HEK293T (cell line): ENCODE data around the gene TSKS.

Source experiments
- CTCF ChIA-PET: fragments of 350-600 bp; formaldehyde crosslinking; extraction: SDS; loops from one replicate; lab custom pipeline; 2021; ENCODE audit warnings: antibody characterized with exemption, inconsistent platforms; lab: Yijun Ruan, JAX
- POLR2A ChIA-PET: fragments of 350-600 bp; formaldehyde crosslinking; extraction: SDS; loops from one replicate; lab custom pipeline; 2020; ENCODE audit warnings: antibody characterized with exemption, inconsistent platforms; lab: Yijun Ruan, JAX
- DNase-seq: peaks from one replicate; pipeline ENCODE4 v3.0.0; 2012; ENCODE audit warnings: mixed read lengths; ENCODE audit errors: extremely low spot score
- ARNT ChIP-seq: fragments of 450-650 bp; IDR thresholded peaks from 2 replicates; pipeline ENCODE4 v1.6.1; 2017; ENCODE audit warnings: mild to moderate bottlenecking
- BHLHE40 ChIP-seq: fragments of 450-650 bp; IDR thresholded peaks from 2 replicates; pipeline ENCODE4 v1.6.1; 2016; ENCODE audit warnings: mild to moderate bottlenecking, moderate library complexity, borderline replicate concordance
- CTBP1 ChIP-seq: fragments of 450-650 bp; IDR thresholded peaks from 2 replicates; pipeline ENCODE4 v1.6.1; 2016; ENCODE audit warnings: borderline replicate concordance
- ELF4 ChIP-seq: fragments of 450-650 bp; IDR thresholded peaks from 2 replicates; pipeline ENCODE4 v1.6.1; 2017; ENCODE audit warnings: antibody characterized with exemption
- FOXA1 ChIP-seq: fragments of 450-650 bp; IDR thresholded peaks from 2 replicates; pipeline ENCODE4 v1.6.1; 2016; ENCODE audit warnings: mild to moderate bottlenecking
- FOXK2 ChIP-seq: fragments of 450-650 bp; IDR thresholded peaks from 2 replicates; pipeline ENCODE4 v1.6.1; 2016; ENCODE audit warnings: mild to moderate bottlenecking
- FOXM1 ChIP-seq: fragments of 450-650 bp; IDR thresholded peaks from 2 replicates; pipeline ENCODE4 v1.6.1; 2017; ENCODE audit warnings: mild to moderate bottlenecking, borderline replicate concordance
- HDGF ChIP-seq: fragments of 450-650 bp; IDR thresholded peaks from 2 replicates; pipeline ENCODE4 v1.6.1; 2017; ENCODE audit warnings: antibody characterized with exemption, borderline replicate concordance
- L3MBTL2 ChIP-seq: fragments of 450-650 bp; conservative IDR thresholded peaks from 2 replicates; pipeline ENCODE4 v1.6.1; 2016; ENCODE audit warnings: mild to moderate bottlenecking
- LEF1 ChIP-seq: fragments of 450-650 bp; IDR thresholded peaks from 2 replicates; pipeline ENCODE4 v1.6.1; 2017; ENCODE audit warnings: mild to moderate bottlenecking, borderline replicate concordance
- NFRKB ChIP-seq: fragments of 450-650 bp; IDR thresholded peaks from 2 replicates; pipeline ENCODE4 v1.6.1; 2016; ENCODE audit warnings: mild to moderate bottlenecking, moderate library complexity
- SP1 ChIP-seq: fragments of 450-650 bp; IDR thresholded peaks from 2 replicates; pipeline ENCODE4 v1.6.1; 2017
- SUZ12 ChIP-seq: fragments of 450-650 bp; IDR thresholded peaks from 2 replicates; pipeline ENCODE4 v1.6.1; 2016; ENCODE audit warnings: mild to moderate bottlenecking
- TARDBP ChIP-seq: fragments of 450-650 bp; IDR thresholded peaks from 2 replicates; pipeline ENCODE4 v1.6.1; 2016
- ZNF384 ChIP-seq: fragments of 450-650 bp; IDR thresholded peaks from 2 replicates; pipeline ENCODE4 v1.6.1; 2016
- TF ChIP-seq, protein P1 (sequence below): fragments of 450-650 bp; IDR thresholded peaks from 2 replicates; pipeline ENCODE4 v1.6.1; 2016

TSKS gene

DNA sequence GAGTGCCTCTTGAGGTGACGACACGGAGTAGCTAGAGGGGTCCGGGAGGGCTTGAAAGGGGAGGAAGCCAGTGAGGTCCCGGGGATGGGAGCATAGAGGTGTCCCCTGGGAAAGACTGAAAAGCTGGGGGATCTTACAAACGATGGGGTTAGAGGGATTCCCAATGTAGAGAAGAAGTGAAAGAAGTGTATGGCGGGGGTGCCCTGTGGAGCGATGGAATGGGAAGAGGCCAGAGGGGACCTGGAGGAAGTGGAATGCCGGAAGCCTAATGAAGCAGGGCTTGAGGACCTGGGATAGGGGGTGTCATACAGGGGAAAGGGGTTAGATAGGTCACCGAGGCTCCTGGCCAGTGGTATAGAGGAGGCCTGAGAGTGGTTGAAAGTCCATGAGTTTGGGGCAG, 4.3 kb upstream of the TSKS start:
- ChIA-PET CTCF (no interaction called here), POLR2A (interaction anchor here (1.1 to 1.9 kb wide), 7 partner anchors 9 to 83 kb away, joined by 3 to 5 read pairs (median 4); partner anchors contain the start of genes FUZ and PTOV1)
- TF ChIP-seq LEF1 (no peak), FOXM1 (no peak)
- DNase-seq: no peak

DNA sequence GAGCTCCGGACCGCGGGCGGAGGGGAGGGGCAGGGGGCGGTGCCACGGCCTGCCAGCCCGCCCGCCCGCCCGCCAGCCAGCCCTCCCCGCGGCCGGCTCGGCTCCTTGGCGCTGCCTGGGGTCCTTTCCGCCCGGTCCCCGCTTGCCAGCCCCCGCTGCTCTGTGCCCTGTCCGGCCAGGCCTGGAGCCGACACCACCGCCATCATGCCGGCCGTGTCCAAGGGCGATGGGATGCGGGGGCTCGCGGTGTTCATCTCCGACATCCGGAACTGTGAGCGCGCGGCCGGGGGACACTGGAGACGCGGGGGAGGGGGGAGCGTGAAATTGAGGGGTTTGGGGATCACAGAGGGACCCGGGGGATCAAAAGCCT, 3.8 kb upstream of the TSKS start, which contains the start of gene AP2A1:
TSS of gene AP2A1 (plus strand) at position 72 of the 370 bp plus-strand sequence. CDS start at position 205, 133 bp downstream.
- TF ChIP-seq CTBP1 (no peak), BHLHE40 (no peak), TARDBP (no peak), L3MBTL2 (no peak), SUZ12 (no peak), LEF1 (no peak), FOXM1 (no peak), NFRKB (no peak), ZNF384 (no peak), HDGF (no peak), FOXA1 (no peak), FOXK2 (no peak), ELF4 (no peak), ARNT (no peak), SP1 (no peak)
- TF ChIP-seq, protein P1, sequence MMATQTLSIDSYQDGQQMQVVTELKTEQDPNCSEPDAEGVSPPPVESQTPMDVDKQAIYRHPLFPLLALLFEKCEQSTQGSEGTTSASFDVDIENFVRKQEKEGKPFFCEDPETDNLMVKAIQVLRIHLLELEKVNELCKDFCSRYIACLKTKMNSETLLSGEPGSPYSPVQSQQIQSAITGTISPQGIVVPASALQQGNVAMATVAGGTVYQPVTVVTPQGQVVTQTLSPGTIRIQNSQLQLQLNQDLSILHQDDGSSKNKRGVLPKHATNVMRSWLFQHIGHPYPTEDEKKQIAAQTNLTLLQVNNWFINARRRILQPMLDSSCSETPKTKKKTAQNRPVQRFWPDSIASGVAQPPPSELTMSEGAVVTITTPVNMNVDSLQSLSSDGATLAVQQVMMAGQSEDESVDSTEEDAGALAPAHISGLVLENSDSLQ: no peak
- CTCF ChIA-PET: no interaction called here
- POLR2A ChIA-PET: interaction anchor here (0.6 to 1.9 kb wide), 10 partner anchors 10 to 102 kb away, joined by 3 to 5 read pairs (median 4); partner anchors contain the start of genes FUZ and PTOV1
- no peak for DNase-seq

DNA sequence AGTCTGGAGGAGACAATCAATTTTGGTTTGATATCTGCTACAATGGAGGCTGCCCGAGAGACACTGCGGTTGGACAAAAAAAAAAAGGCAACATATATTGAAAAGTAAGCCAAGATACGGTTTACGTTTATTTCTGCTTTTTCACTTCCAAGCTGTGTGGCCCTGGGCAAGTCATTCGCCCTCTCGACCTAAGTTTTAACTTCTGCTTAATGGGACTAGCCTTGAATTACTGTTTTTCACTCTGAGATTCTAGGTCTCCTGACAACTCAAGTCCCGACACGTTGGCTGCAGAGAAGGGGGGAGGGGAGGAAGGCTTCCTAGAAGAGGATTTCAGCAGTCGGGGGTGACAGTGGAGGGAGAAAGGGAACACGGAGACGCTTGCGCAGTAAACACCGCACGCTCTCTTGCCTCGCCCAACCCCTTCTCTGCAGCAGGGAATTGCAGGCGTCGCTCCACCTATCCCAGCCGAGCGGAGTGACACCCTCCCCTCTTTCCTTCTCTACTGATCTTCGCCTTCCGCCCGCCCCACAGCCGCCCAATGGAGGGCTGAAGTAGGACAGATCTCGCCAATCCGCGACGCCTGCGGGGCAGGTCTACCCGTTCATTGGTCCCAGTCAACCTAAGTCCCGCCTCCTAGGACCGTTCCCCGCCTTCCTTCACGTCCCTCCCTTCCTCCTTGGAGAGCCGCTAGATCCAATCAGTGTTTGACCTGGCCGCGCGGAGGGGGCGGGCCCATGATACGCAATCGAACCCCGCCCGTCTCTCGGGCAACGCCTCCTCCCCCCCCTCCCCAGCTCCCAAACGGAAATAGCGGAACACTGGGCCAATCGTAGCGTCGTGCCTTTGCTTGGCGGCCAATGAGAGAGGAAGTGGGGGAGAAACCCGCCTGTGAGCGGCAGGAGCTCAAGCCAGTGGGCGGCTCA, 3.2 kb upstream of the TSKS start:
- CTCF ChIA-PET: no interaction called here
- peak; percentile 69; the same call in 1 of the 2 replicates for TF ChIP-seq SP1
- TF ChIP-seq L3MBTL2: peak; percentile 32; the same call in 1 of the 2 replicates
- TF ChIP-seq, protein P1: peak; percentile 98
- TF ChIP-seq NFRKB: no peak
- no peak for TF ChIP-seq ZNF384
- DNase-seq: peak; percentile 98
- POLR2A ChIA-PET: interaction anchor here (0.6 to 1.9 kb wide), 11 partner anchors 11 to 103 kb away, joined by 3 to 5 read pairs (median 3); partner anchors contain the start of genes FUZ and PTOV1

DNA sequence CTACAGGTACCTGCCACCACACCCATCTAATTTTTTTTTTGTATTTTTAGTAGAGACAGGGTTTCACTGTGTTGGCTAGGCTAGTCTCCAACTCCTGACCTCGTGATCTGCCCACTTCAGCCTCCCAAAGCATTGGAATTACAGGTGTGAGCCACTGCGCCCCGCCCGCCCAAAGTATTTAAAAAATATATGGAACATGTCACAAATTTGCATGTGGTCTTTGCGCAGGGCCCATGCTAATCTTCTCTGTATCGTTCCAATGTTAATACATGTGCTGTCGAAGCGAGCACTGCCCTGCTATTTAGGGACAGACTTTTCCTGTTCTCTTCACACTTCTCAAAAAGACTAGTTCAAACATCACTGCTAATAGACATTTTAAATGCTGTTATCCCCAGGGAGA, 1.2 kb upstream of the TSKS start:
- POLR2A ChIA-PET: no interaction called here
- no peak for DNase-seq
- TF ChIP-seq SP1 (no peak), ARNT (no peak)
- CTCF ChIA-PET: no interaction called here

DNA sequence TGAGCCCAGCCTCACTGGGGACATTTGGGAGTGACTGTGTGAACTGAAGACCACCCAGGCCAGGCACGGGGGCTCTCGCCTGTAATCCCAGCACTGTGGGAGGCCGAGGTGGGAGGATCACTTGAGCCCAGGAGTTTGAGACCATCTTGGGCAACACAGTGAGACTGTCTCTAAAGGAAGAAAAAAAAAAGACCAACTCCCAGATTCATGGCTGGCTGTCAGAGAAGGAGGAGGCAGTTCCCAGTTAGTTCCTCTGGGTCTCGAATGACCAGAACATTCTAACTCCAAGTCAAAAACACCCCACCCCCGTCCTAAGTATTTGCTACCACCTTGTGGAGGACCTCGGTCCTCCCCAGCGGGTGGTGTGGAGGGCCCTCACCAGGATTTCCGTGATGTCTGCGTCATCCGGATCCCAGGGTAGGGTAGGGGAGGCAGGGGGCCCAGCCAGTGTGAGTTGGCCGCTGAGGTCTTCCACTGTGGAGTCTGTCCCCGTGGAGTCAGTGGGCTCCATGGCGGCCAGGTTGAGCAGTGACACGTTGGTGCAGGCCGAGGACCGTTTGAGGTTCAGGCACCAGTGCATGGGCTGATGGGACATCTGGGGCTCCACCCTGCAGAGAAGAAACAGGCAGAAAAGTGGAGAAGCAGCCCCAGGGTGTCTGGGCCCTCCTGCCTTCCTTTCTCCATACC, 1.3 kb downstream of the TSKS start:
- no peak for TF ChIP-seq L3MBTL2
- no peak for TF ChIP-seq TARDBP
- TF ChIP-seq ARNT: no peak
- no peak for TF ChIP-seq CTBP1
- no peak for TF ChIP-seq FOXK2
- TF ChIP-seq, protein P1: no peak
- no peak for TF ChIP-seq HDGF
- no peak for TF ChIP-seq SP1
- no peak for TF ChIP-seq BHLHE40
- TF ChIP-seq FOXM1: no peak
- no peak for TF ChIP-seq ELF4
- no peak for TF ChIP-seq LEF1
- CTCF ChIA-PET: interaction anchor here (0.6 kb wide), 1 partner anchor 45 kb away, joined by 3 read pairs; no protein-coding TSS in a partner anchor
- POLR2A ChIA-PET: interaction anchor here (0.9 kb wide), 1 partner anchor 44 kb away, joined by 3 read pairs; no protein-coding TSS in a partner anchor
- no peak for DNase-seq

DNA sequence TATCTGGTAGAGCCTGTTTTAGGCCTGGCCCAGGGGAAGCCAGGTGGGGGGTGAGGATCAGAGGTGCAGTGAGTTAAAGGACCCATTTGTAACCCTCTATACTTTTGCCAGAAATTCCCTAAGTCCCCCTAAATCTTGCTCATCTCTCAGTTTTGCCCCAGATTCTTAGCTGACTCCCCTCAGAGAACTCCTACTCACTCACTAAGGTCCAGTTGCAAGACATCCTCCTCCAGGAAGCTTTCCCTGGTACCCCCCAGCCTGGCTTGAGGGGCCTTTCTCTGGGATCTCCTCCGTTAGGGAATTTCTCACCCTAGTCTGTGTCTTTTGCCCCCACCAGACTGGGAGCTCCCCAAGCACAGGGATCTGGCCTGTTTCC, 1.9 kb downstream of the TSKS start:
- no peak for DNase-seq
- CTCF ChIA-PET: interaction anchor here (0.6 kb wide), 1 partner anchor 44 kb away, joined by 3 read pairs; no protein-coding TSS in a partner anchor
- POLR2A ChIA-PET: interaction anchor here (0.9 kb wide), 1 partner anchor 43 kb away, joined by 3 read pairs; no protein-coding TSS in a partner anchor
- no peak for TF ChIP-seq SP1
- no peak for TF ChIP-seq CTBP1
- no peak for TF ChIP-seq BHLHE40
- TF ChIP-seq HDGF: no peak
- TF ChIP-seq FOXM1: no peak
- TF ChIP-seq ARNT: no peak
- no peak for TF ChIP-seq LEF1
- TF ChIP-seq NFRKB: no peak
- TF ChIP-seq ZNF384: no peak
- TF ChIP-seq ELF4: no peak
- TF ChIP-seq L3MBTL2: no peak
- TF ChIP-seq SUZ12: no peak
- TF ChIP-seq, protein P1: no peak
- no peak for TF ChIP-seq FOXA1
- no peak for TF ChIP-seq FOXK2
- no peak for TF ChIP-seq TARDBP
